ENCODE data around the gene ZFYVE28. TPM values are rescaled to one million over a fixed set of nuclear protein-coding genes. Genes with fewer than 3 reads are reported as not detected.

The ZFYVE28 gene
- total RNA-seq, 1 donor from 2014 or later = 0.44 TPM

- Mint-ChIP-seq H3K36me3 (ENCODE audit: low read depth, unreplicated experiment) (peaks cover 7% of the 10 kb centered on the region), H3K27ac (ENCODE audit: unreplicated experiment) (no peak overlapping the region), H3K9me3 (ENCODE audit: unreplicated experiment) (no peaks in the 10 kb centered on the region), H3K4me1 (ENCODE audit: unreplicated experiment) (peaks cover 5% of the 10 kb centered on the region), H3K4me3 (ENCODE audit: unreplicated experiment) (peak overlapping the region; percentile 69), H3K27me3 (ENCODE audit: unreplicated experiment) (peaks cover 7% of the 10 kb centered on the region)
- TF ChIP-seq, protein P1, sequence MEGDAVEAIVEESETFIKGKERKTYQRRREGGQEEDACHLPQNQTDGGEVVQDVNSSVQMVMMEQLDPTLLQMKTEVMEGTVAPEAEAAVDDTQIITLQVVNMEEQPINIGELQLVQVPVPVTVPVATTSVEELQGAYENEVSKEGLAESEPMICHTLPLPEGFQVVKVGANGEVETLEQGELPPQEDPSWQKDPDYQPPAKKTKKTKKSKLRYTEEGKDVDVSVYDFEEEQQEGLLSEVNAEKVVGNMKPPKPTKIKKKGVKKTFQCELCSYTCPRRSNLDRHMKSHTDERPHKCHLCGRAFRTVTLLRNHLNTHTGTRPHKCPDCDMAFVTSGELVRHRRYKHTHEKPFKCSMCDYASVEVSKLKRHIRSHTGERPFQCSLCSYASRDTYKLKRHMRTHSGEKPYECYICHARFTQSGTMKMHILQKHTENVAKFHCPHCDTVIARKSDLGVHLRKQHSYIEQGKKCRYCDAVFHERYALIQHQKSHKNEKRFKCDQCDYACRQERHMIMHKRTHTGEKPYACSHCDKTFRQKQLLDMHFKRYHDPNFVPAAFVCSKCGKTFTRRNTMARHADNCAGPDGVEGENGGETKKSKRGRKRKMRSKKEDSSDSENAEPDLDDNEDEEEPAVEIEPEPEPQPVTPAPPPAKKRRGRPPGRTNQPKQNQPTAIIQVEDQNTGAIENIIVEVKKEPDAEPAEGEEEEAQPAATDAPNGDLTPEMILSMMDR (IDR thresholded peaks at IDR 0.05; ENCODE audit: unreplicated experiment) = no peak
- DNase-seq (ENCODE audit: low spot score) = peak; percentile 51
Measured at GRCh38 chr4:2261110-2261852, 157.2 kb downstream of the ZFYVE28 start.

- TF ChIP-seq, protein P1 (IDR thresholded peaks at IDR 0.05; ENCODE audit: unreplicated experiment) = no peak
- Mint-ChIP-seq H3K9me3 (ENCODE audit: unreplicated experiment) (no peaks in the 10 kb centered on the region), H3K36me3 (ENCODE audit: low read depth, unreplicated experiment) (peaks cover 7% of the 10 kb centered on the region), H3K4me3 (ENCODE audit: unreplicated experiment) (peak overlapping the region; percentile 74), H3K27ac (ENCODE audit: unreplicated experiment) (no peak overlapping the region), H3K27me3 (ENCODE audit: unreplicated experiment) (peaks cover 7% of the 10 kb centered on the region), H3K4me1 (ENCODE audit: unreplicated experiment) (peaks cover 5% of the 10 kb centered on the region)
- no peak for DNase-seq (ENCODE audit: low spot score)
Measured at GRCh38 chr4:2260344-2261109, 157.9 kb downstream of the ZFYVE28 start.

DNA sequence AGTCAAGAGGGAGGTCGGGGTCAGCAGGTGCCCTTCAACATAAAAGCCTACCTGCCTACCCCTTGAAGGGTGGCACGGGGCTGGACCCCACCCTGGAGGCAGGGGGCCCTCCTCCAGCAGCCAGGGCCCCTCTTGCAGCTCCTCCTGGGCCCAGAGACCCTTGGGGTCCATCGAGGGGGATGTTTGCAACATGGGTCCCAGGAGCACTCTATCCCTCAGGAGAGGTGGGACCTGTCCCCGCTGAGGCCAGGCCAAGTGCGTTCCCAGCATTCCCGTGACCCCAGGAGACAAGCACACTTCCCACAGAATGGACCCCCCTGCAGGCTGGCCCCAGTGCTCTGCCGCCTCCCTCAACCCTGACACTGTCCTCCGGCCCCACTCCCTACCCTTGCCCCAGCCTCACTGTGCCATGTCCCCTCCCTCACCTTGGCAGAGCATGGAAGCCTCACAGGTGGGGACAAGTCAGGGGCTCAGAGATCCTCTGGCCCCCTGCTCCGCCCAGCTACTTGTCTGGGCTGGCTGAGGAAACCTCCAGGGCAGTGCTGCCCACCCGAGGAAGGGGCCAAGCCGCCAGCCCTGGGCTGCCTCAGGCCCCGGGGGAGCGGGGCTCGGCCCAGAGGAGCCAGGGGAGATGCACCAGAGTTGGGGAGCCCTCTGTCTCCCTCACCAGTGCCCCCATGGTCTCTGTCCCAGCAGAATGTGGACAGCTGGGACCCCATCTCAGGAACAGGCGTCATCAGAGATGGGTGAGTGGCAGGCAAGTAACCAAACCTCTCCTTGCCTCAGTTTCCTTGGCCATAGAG is 158.7 kb downstream of the ZFYVE28 start:
- Mint-ChIP-seq H3K9me3 (ENCODE audit: unreplicated experiment) (no peaks in the 10 kb centered on the region), H3K27me3 (ENCODE audit: unreplicated experiment) (peaks cover 10% of the 10 kb centered on the region), H3K4me1 (ENCODE audit: unreplicated experiment) (peaks cover 5% of the 10 kb centered on the region), H3K27ac (ENCODE audit: unreplicated experiment) (no peak overlapping the region), H3K4me3 (ENCODE audit: unreplicated experiment) (peak overlapping the region; percentile 74), H3K36me3 (ENCODE audit: low read depth, unreplicated experiment) (peaks cover 10% of the 10 kb centered on the region)
- no peak for DNase-seq (ENCODE audit: low spot score)
- TF ChIP-seq, protein P1 (IDR thresholded peaks at IDR 0.05; ENCODE audit: unreplicated experiment) = no peak

GRCh38 chr4:2259036-2259540 is 159.4 kb downstream of the ZFYVE28 start:
- no peak for DNase-seq (ENCODE audit: low spot score)
- Mint-ChIP-seq H3K36me3 (ENCODE audit: low read depth, unreplicated experiment) (peaks cover 16% of the 10 kb centered on the region), H3K4me3 (ENCODE audit: unreplicated experiment) (no peak overlapping the region), H3K4me1 (ENCODE audit: unreplicated experiment) (peaks cover 10% of the 10 kb centered on the region), H3K27ac (ENCODE audit: unreplicated experiment) (no peak overlapping the region), H3K9me3 (ENCODE audit: unreplicated experiment) (no peaks in the 10 kb centered on the region), H3K27me3 (ENCODE audit: unreplicated experiment) (peaks cover 16% of the 10 kb centered on the region)
- TF ChIP-seq, protein P1 (IDR thresholded peaks at IDR 0.05; ENCODE audit: unreplicated experiment) = no peak

All from endothelial cell (in vitro differentiated cells).